DMS53 treated with DMSO at 0.1 percent for 48 hours (cell line): ENCODE data around the gene WNT11.

Experiments
- DNase-seq: peaks from one replicate; lab custom pipeline; 2025; ENCODE audit not compliant: unreplicated experiment; lab: John Stamatoyannopoulos, UW

WNT11 gene

DNA sequence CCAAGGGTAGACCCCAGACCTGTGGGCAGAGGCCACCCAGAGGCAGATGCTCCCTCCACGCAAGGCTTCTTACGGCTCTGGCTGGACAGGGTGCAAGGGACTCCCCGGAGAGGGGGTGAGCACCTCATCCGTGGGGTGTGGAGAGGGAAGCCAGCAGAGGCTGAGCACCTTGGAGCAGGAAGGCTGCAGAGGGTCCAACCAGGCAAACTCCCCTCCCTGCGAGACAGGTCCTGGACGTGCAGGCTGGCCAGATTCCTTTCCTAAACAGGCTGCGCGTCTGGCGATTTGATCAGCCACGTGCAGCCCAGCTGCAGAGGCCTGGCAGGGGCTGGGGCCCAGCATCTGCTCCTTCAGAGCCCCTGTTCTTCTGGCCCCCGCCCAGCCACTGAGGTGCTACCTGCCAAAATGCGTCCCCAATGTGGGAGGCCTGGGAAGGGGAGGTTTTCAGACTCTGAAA, 49.3 kb downstream of the WNT11 start:
- DNase-seq: no peak

DNA sequence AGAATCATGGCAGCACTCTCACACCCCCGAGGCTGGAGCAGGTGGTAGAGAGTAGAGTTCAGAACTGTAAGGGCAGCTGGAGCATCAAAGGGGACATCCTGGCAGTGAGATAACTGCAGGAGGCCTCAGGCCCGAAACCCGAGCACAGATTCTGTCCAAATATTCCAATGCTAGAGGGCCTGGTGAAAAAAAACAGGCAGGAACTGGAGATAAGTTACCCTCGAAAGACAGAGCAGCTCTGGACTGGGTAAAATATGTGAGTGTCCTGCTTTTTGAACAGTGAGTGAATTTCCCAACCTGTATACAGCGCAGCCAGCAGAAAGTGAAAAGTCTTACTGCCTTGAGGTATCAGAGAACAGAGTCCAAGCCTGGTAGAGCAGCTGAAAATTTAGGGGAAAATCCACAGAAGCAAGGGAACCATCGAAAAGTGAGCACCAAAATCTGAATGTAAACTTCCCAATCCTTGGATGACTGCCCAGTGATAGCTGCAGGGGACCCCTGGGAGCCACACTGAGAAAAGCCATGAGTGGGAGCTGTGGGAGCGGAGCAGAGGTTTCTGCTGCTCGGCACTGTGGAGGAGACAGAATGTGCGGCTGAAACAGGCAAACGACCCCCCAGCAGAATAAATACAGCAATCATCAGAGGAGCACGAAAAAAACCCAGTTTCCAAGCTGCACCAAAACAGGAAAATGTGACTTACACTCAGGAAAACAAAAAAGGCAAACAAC, 50.6 kb downstream of the WNT11 start:
- DNase-seq: no peak

DNA sequence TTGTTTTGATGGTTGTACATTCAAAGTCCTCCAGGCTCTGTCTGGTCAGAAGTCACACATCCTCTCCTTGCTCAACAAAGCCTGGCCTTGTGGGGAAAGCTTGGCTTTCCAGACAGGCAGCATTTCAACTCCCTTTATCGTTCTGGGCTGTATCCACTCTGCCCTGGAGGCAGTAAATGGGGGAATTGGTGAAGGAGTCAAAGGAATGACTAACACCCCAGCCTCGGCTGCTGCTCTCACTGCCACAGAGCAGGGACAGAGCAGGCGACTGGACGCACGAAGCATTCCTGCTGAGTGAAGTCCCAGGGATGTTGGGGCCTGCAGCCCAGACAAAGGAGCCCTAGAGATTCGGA, 52.8 kb downstream of the WNT11 start:
- DNase-seq: no peak

DNA sequence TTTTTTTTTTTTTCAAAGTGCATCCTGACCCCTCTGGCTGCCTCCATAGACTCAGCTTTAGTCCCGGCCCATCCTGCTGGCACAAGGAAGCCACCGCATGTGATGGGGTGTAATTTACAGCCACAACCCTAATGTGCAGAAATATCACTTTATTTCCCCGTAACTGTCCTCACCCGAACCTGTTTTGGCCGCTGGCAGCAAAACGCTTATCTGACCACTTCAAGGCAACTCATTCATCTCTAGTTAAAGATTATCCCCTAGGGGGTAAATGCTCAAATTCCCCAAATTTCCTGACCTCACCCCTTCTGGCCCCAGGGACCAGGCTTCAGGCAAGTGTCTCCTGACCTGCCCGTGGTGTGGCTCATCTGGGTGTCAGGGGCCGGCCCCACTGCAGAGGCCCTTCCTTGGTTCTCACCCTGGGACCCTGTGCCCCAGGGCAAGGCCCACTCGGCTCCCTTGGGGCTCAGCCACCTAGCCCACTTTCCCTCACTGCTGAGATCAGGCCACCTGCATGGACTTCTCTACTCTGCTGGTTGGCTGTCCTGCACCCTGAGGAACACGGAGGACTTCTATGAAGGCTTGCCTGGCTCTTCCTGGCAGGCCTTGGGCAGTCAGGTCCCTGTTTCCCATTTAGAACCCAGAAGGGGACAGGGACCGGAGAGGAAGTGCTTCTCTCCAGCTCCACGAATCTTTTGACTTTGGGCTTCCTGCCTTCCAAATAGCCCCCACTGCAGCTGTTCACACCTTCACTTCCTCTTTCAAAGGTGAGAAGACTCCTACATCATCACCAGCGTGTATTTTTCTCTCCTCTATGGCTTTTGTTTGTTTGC, 53.3 kb downstream of the WNT11 start:
- DNase-seq: no peak

DNA sequence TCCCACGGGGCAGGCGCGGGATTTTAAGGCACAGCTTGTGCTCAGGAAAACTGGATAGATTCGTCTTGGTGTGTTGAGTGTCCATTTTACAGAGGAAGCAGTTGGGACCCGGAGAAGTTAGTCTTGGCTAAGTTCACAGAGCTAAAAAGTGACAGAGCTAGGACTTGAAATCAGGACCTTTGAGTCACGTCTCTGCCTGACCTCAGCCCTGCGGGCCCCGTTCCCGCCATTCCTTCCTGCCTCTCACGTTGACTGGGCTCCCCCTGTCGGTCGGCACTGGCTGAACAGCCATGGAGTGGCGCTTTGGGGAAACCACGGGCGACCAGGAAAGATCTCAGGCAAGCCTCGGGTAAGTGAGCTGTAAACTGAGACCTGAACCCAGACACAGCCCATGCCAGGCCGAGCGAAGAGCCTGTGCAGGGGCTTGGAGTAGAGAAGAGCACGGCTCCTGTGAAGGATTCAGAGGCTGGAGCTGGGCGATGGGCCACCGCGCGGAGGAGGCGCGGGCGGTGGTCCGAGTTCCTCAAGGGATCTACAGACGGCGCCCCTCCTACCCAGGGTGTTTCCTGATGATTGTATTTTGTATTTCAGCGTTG, 54.1 kb downstream of the WNT11 start:
- peak; percentile 90 for DNase-seq

DNA sequence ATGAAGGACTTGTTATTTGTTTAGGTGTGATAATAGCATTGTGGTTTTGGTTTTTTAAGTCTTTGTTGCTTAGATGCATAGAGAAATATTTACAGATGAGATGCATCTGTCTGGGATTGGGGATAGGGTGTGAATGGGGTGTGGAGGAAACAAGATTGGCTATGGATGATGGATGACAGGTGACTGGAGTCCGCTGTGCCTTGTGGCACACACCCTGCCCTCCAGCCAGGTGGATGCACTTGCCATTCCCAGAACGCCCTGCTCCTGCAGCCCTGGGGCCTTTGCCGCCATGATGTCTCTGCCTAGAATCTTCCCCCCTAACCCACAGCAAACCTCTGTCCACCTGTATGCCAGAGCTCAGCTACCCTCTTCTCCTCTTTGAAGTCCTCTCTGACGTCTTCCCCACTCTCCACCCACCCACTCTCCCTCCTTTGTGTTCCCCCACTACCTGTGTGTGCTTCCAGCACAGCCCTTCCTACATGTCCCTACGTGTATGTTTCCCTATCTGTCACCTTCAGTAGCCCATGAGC, 54.7 kb downstream of the WNT11 start:
- DNase-seq: no peak

DNA sequence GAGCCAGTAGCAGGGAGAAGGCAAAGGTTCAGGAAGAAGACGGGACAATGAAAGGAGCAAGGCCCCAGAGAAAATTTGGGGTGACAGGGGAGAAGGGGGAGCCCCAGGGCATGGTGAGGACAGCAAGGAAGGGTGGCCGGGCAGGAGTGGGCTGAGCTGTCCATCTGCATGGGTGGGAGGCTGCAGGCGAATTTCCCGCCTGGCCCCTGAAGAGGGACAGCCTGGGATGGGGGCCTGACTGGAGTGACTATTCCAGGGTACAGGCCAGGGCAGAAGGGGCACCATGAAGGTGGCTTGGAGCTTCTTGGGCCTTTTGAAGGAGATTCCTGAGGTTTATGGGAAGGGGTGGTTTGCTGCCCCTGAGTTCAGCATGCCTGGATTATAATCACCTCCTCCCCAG, 56.2 kb downstream of the WNT11 start:
- no peak for DNase-seq

DNA sequence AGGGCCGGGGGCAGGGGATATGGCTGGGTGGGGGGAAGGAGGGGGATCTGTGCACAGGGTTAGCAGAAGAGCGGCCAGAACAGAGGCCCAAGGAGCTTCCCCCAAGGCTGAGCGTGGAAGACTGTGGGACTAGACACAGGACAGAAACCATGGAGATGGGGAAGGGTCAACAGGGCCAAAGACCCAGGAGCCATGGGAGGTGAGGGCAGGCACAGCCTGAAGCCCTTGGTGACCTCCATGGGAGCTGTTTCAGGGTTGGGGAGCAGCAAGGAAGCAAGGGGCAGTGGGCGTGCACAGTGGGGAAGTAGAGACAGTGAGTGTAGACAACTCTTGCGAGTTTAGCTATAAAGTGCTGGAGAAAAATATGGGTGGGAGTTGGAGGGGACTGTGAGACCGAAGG, 56.6 kb downstream of the WNT11 start:
- no peak for DNase-seq

DNA sequence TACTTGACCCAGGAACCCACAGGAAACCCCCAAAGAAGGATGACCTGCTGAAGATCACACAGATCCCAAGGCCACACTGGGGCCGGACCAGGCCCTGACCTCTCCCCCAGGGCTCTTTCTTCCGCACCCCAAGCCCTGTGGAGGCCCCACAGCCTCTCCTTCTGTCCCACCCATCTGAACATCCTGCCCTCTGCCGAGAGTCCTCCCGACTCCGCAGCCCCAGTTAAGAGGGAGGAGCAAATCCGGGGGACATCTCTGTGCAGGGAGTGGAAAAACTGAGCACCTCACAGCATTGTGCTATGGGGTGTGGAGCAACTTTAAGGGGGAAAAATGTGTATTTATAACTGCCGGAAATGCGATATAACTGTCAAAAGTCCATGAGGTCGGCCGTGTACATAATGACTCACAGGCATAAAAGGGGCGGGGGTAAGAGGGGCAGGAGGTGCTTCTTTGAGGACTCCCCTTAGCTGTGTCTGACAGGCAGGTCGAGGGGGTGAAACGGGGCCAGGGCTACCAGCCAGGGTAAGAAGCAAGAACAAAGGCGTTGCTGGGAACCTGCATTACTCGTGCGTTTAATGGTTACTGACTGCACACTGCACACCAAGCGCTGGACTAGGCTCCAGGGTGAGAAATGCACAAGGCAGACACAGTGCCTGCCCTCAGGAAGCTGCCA, 57.2 kb downstream of the WNT11 start:
- DNase-seq: no peak

DNA sequence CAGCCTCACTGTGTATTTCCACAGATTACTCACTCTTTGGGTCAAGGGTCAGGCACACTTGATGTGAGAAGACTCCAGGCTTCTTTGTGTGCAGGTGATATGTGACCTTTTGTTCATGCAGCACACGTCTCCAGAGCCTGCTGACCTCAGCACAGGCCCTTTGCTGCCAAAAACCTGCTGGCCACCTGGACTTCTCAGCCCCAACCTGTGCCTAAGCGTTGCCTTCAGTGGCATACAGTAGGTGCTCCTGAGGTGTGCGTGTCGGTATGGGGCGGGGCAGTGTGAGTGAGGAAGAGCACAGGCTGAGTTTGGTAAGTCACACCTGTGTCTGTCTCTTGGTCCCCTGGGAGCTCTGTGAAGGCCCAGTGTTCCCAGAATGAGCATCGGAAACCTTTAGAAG, 58.1 kb downstream of the WNT11 start:
- DNase-seq: peak; percentile 14

DNA sequence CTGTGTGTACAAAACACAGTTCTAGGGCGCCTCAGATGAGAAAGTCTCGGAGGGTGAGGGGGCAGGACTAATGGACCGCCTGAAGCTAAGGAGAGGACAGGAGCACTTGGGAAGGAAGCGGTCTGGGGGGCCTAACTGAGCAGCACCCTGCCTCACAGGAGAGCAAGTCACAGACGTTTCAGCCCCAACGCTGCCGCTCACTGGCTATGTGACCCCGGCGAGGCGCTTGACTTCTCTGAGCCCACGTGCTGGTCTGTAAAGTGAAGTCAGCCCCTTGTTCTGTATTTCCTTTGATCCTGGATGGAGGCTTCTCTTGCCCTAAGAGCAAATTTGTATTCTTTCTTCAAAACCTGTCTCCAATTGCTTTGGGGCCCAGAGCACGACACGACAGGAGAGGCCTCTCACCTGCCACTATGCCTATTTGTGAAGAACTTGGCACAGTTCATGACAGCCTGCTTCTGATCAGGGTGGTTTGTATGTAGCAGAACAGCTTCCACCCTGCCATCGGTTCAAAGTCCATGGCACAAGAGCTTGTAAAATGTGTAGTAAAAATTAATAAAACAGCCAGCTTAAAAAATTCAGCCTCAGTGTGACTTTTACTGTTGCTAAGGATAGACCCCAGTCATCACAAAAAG, 59.1 kb downstream of the WNT11 start:
- DNase-seq: no peak

DNA sequence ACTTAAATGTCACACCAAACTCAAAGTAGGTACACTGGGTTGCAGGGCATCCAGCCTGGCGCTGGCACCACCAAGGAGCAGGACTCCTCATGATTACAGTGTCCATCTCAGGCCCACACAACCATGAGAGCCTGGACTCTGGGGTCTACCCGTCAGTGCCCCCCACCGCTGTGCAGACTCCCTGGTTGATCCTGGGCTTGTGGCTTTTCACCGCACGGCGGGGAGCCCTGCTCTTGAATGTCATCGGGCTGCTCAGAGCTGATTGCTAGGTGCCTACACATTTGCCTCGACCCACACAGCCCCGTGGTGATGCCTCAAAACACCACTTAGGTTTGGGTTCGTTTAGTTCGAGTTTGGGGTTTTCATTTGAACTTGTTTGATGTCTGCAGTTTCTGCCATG, 63.0 kb downstream of the WNT11 start:
- no peak for DNase-seq

DNA sequence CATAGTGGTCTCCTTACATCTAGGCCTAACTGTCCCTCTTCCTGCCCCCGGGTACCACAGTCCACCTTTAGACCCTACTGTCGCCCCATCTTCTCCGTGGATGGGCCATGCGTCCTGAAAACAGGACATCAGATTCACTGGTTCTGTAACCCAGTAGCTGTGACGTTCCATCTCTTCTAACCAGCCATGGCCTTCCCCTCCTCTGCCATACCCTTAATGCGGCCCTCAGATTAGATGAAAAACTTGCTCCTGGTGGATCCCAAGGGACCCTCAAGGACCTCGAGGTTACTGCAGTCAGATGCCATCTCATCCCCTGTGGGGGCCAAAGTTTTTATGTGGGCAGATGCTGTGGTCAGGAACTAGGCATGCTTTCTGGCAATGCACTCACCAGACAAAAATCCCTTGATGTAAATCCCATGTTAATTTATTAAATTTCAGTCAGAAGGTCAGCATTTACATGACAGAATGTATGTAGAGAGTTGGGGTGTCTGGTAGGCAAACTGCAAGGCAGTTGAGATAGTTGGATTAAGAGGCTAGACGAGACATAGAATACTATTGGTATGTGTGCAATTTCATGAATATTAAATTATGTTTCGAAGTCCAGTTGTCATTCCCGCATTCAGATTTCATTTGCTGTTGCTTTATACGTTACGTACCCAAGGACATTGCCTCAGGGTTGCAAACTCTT, 64.3 kb downstream of the WNT11 start:
- DNase-seq: no peak

DNA sequence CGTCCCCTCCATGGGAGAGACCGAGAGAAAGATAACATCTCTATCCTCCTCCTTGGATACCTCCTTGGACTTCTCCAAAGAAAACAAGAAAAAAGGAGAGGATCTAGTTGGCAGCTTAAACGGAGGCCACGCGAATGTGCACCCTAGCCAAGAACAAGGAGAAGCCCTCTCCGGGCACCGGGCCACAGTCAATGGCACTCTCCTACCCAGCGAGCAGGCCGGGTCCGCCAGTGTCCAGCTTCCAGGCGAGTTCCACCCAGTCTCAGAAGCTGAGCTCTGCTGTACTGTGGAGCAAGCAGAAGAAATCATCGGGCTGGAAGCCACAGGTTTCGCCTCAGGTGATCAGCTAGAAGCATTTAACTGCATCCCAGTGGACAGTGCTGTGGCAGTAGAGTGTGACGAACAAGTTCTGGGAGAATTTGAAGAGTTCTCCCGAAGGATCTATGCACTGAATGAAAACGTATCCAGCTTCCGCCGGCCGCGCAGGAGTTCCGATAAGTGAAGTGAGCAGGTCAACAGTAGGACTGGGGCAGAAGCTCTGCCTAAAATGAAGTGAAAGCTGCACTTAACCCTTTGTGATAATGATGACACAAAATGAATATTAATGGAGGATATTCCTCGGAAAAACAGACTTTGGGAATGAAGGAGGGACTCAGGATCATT, 65.3 kb downstream of the WNT11 start:
- no peak for DNase-seq

DNA sequence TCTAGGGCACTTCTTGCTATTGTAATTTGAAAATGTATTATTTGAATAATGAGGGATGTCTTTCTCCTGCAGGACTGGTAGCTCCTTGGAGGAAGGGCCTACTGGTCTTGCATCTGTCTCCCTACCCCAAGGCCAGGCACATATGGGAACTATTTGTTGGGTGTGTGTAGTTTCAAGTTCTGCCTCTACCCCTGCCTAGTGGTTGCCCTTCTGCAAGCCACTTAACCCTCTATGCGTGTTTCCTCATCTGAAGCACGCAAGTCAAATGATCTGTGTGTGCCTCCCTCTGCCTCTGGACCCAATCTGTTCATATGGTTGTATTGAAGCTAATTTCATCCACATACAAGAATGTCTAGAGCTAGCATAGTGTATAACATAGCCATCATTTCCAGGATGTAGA, 67.0 kb downstream of the WNT11 start:
- no peak for DNase-seq
